Uterus (tissue), 4 donors: ENCODE data around the gene NOS1. TPM values are rescaled to one million over a fixed set of nuclear protein-coding genes. Genes with fewer than 3 reads are reported as not detected.

Experiments
- DNase-seq, 2 donors: peaks; one replicate each; pipeline ENCODE4 v3.0.0-alpha.2; 2019 to 2020
- H3K27ac ChIP-seq, 2 donors: fragments of 200-600 bp; sonication (generic); 1 replicate in 1 of 2; 2 replicates in 1 of 2; pipeline ENCODE4 v1.5.1; 2016 to 2018
- H3K27me3 ChIP-seq, 2 donors: fragments of 200-600 bp; sonication (generic); one replicate each; pipeline ENCODE4 v1.5.1; 2018 to 2019; ENCODE audit warnings: control low read depth in 1 of 2
- H3K36me3 ChIP-seq, 2 donors: fragments of 200-600 bp; sonication (generic); one replicate each; pipeline ENCODE4 v1.5.1; 2019; ENCODE audit warnings: control low read depth in 1 of 2
- H3K4me1 ChIP-seq, 2 donors: fragments of 200-600 bp; sonication (generic); one replicate each; pipeline ENCODE4 v1.5.1; 2018 to 2019; ENCODE audit warnings: control low read depth in 1 of 2
- H3K4me3 ChIP-seq, 2 donors: fragments of 200-600 bp; sonication (generic); 1 replicate in 1 of 2; 2 replicates in 1 of 2; pipeline ENCODE4 v1.5.1; 2018 to 2019; ENCODE audit warnings: mild to moderate bottlenecking in 1 of 2
- H3K9me3 ChIP-seq, 2 donors: fragments of 200-600 bp; sonication (generic); one replicate each; pipeline ENCODE4 v1.5.1; 2019; ENCODE audit warnings: control low read depth in 1 of 2
- POLR2A ChIP-seq, 2 donors: fragments of 450-650 bp; IDR thresholded peaks; one replicate each; pipeline ENCODE4 v1.6.1; 2016; ENCODE audit warnings: antibody characterized with exemption in 2 of 2, mild to moderate bottlenecking in 1 of 2, moderate library complexity in 1 of 2
- intact Hi-C: fragments of 100-400 bp; cut with DNase I; formaldehyde crosslinking; loops from one replicate; pipeline ENCODE4 v1.15.1; 2023; ENCODE audit warnings: low total_unique reads
- total RNA-seq, 4 donors: library from RNA; depleted of rRNA in 3 of 4; stranded (reverse); fragments of >200 nt in 3 of 4; gene quantifications; one replicate each; pipeline versions ENCODE4 v1.1.0 to v1.2.4, GENCODE V29; 2014 to 2023
- TF ChIP-seq, protein P1 (sequence below), 4 experiments: fragments of 200-600 bp in 2 of 4; fragments of 450-650 bp in 2 of 4; sonication (generic) in 2 of 4; IDR thresholded peaks; one replicate each; pipeline ENCODE4 v1.5.1; 2016 to 2019; ENCODE audit warnings: antibody characterized with exemption in 4 of 4, mild to moderate bottlenecking in 2 of 4, moderate library complexity in 1 of 4
- donor health status: DM: yes; HTN: yes; CAD: no.

NOS1 gene
- total RNA-seq, 4 donors from 2014 or later = 0.59 to 2.2 (median 1.1) TPM; not detected in 1

DNA sequence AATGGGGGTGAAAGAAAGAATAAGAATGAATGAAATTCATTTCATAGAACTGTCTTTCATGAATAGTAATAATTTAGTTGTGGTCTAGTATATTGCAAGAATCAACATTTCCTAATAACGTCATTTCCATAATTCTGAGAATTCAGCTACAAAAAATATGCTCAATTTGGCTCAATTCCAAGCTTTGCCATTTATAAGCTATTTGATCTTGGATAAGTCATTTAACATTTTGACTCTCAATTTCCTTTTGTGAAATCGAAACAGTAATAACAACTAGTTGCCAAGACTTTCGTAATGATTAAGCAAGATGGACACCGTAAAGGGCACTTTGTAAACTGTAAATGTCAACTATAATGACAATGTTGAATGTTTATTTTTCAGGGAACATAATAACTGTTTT is 18.1 kb downstream of the NOS1 start:
- intact Hi-C loops = no loop called here
- DNase-seq = no peak

DNA sequence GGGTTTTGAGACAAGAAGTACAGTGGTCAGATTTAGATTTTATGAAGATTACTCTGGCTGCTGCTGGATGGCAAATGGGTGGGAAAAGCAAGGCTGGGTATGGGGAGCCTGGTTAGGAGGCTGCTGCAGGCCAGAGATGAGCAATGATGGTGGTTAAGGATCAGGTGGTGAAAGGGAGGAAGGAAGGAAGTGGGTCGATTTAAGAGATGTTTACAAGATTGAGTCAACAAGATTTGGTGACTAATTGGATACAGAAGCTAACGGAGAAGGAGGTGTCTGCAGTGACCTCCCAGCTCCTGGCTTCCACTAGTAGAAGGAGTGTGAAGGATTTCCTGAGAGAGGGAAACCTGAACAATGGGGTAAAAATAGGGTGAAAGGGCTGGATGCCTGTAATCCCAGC is 18.7 kb downstream of the NOS1 start:
- H3K4me1 ChIP-seq = no peaks in the 10 kb centered on the region
- H3K36me3 ChIP-seq = no peaks in the 10 kb centered on the region
- DNase-seq = no peak
- H3K9me3 ChIP-seq = no peaks in the 10 kb centered on the region
- intact Hi-C loops = no loop called here
- no peak overlapping the region for H3K27ac ChIP-seq
- H3K4me3 ChIP-seq = no peak overlapping the region
- TF ChIP-seq, protein P1, sequence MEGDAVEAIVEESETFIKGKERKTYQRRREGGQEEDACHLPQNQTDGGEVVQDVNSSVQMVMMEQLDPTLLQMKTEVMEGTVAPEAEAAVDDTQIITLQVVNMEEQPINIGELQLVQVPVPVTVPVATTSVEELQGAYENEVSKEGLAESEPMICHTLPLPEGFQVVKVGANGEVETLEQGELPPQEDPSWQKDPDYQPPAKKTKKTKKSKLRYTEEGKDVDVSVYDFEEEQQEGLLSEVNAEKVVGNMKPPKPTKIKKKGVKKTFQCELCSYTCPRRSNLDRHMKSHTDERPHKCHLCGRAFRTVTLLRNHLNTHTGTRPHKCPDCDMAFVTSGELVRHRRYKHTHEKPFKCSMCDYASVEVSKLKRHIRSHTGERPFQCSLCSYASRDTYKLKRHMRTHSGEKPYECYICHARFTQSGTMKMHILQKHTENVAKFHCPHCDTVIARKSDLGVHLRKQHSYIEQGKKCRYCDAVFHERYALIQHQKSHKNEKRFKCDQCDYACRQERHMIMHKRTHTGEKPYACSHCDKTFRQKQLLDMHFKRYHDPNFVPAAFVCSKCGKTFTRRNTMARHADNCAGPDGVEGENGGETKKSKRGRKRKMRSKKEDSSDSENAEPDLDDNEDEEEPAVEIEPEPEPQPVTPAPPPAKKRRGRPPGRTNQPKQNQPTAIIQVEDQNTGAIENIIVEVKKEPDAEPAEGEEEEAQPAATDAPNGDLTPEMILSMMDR (IDR thresholded peaks at IDR 0.05) = no peak
- TF ChIP-seq POLR2A (IDR thresholded peaks at IDR 0.05) = no peak
- no peaks in the 10 kb centered on the region for H3K27me3 ChIP-seq

More for the DNA sequence above, 18.1 kb downstream of the NOS1 start:
- no peak overlapping the region for H3K4me3 ChIP-seq
- no peak overlapping the region for H3K27ac ChIP-seq
- H3K36me3 ChIP-seq = no peaks in the 10 kb centered on the region
- H3K9me3 ChIP-seq = no peaks in the 10 kb centered on the region
- H3K4me1 ChIP-seq = no peaks in the 10 kb centered on the region
- H3K27me3 ChIP-seq = no peaks in the 10 kb centered on the region
- TF ChIP-seq, protein P1 (IDR thresholded peaks at IDR 0.05) = no peak
- no peak for TF ChIP-seq POLR2A (IDR thresholded peaks at IDR 0.05)

DNA sequence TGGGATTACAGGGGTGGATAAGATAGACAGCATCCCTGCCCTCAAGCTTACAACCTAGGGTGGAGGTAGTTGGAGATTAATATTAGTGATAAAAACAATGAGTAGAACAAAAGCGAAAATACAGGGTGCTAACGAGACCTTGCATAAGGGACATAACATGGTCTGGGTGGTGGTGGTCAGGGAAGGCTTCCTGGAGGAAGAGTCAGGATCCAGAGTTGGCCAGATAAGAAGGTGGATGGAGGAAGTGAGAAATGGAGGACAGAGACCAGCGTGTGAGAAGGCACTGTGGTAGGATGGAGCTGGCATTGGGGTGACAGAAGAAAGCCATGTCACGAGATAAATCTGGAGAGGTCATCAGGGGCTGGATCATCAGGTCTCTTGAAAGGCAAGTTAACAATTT is 19.2 kb downstream of the NOS1 start:
- Histone ChIP-seq H3K4me3 (no peak overlapping the region), H3K9me3 (no peaks in the 10 kb centered on the region), H3K4me1 (no peaks in the 10 kb centered on the region), H3K27me3 (no peaks in the 10 kb centered on the region), H3K27ac (no peak overlapping the region), H3K36me3 (no peaks in the 10 kb centered on the region)
- intact Hi-C loops = no loop called here
- no peak for DNase-seq
- no peak for TF ChIP-seq POLR2A (IDR thresholded peaks at IDR 0.05)
- TF ChIP-seq, protein P1 (IDR thresholded peaks at IDR 0.05) = no peak

DNA sequence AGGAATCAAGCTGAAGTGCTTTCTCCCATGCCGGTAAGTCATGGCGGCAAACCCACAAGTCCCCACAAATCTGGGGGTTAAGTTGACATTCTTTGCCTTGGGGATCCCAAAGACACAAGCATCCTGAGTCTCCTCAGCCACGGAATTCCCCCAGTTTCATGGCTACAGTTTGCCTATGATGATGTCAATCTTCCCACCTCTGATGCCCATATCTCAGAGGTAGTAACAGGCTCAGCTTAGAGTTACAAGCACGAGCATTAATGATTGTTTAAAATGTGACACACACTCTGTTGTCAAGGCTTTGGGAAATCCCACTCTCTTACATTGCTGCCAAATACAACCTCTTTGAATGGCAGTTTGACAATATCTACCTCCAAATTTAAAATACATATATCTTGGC is 22.3 kb downstream of the NOS1 start:
- Histone ChIP-seq H3K9me3 (no peaks in the 10 kb centered on the region), H3K27ac (no peak overlapping the region), H3K27me3 (no peaks in the 10 kb centered on the region), H3K4me1 (no peaks in the 10 kb centered on the region), H3K4me3 (no peak overlapping the region), H3K36me3 (no peaks in the 10 kb centered on the region)
- no peak for DNase-seq
- intact Hi-C loops = no loop called here
- TF ChIP-seq POLR2A (IDR thresholded peaks at IDR 0.05) = no peak
- TF ChIP-seq, protein P1 (IDR thresholded peaks at IDR 0.05) = no peak

DNA sequence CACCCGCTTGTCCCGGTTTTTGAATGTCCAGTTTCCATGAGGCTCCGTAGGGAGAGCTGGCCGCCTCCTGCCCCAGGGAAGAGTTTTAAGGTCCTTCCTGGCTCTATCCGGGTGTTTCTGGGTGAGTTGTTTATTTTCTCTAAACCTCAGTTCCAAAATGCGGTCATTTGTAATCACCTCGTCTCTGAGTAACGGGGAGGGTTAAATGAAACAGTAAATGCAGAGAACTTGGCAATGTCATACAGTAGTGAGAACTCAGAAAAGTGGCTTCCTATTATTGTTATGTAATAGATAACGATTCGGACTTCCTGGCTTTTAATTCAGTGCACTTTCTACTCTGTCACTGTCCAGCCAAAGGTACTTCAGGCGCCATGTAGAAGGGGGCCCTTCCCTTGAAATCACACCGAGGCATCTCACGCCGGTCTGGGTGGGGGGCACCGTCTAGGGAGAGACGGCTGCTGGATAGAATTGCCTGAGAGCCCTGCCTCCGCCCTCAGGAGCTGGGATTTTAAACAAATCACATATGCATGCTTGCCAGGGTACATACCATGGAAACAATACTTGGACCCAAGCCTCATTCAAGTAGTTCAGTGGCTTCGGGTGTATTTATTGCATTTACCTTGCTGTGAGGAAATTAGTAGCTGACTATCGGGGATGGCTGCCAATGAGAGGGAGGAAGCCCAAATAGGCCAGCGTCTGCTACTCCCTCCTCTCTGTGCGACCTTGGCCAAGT is 26.4 kb downstream of the NOS1 start:
- DNase-seq = no peak
- TF ChIP-seq, protein P1 (IDR thresholded peaks at IDR 0.05) = no peak
- TF ChIP-seq POLR2A (IDR thresholded peaks at IDR 0.05) = no peak
- H3K36me3 ChIP-seq = no peaks in the 10 kb centered on the region
- H3K27ac ChIP-seq = no peak overlapping the region
- no peaks in the 10 kb centered on the region for H3K9me3 ChIP-seq
- peaks cover 0 to 4% of the 10 kb centered on the region in 2 donors for H3K27me3 ChIP-seq
- H3K4me1 ChIP-seq = no peaks in the 10 kb centered on the region
- intact Hi-C loops = no loop called here
- no peak overlapping the region for H3K4me3 ChIP-seq
